Skin epidermis (tissue), 12 donors: ENCODE data around the gene ANKDD1A.
A peak's percentile ranks its signal among the peaks of the same experiment; 100 is the strongest.

Experiments
- H3K27ac ChIP-seq, 21 experiments: fragments of 200-600 bp; sonication (generic) in 11 of 21; one replicate each; pipeline ENCODE4 v1.5.0; 2020; ENCODE audit warnings: mild to moderate bottlenecking in 3 of 21, inconsistent platforms in 2 of 21, moderate library complexity in 2 of 21
- H3K4me3 ChIP-seq, 7 experiments: fragments of 200-600 bp; sonication (generic) in 2 of 7; one replicate each; pipeline ENCODE4 v1.5.0; 2020; ENCODE audit warnings: inconsistent platforms in 2 of 7, mild to moderate bottlenecking in 2 of 7, moderate library complexity in 1 of 7

Gene ANKDD1A

GRCh38 chr15:64894395-64895056 is 17.2 kb upstream of the ANKDD1A start:
- H3K27ac ChIP-seq, result peak overlapping the region; percentile 25 to 99 (median 90)
- peak overlapping the region in 6 of 7 experiments; percentile 5 to 31 (median 22) for H3K4me3 ChIP-seq

GRCh38 chr15:64895285-64896065 is 16.2 kb upstream of the ANKDD1A start:
- H3K4me3 ChIP-seq, result peak overlapping the region in 5 of 7 experiments; percentile 2 to 31 (median 23)
- H3K27ac ChIP-seq, result peak overlapping the region in 20 of 21 experiments; percentile 73 to 99 (median 90)

GRCh38 chr15:64896371-64897069 is 15.2 kb upstream of the ANKDD1A start:
- H3K4me3 ChIP-seq, result no peak overlapping the region
- peak overlapping the region in 20 of 21 experiments; percentile 56 to 99 (median 90) for H3K27ac ChIP-seq

- Histone ChIP-seq H3K27ac (peak overlapping the region; percentile 18 to 99 (median 90)), H3K4me3 (no peak overlapping the region)
These were observed 14.2 kb upstream of the ANKDD1A start for GRCh38 chr15:64897345-64897985.

- H3K27ac ChIP-seq, result peak overlapping the region in 19 of 21 experiments; percentile 8 to 99 (median 89)
- H3K4me3 ChIP-seq, result no peak overlapping the region
These were observed 13.3 kb upstream of the ANKDD1A start for GRCh38 chr15:64898406-64898805.

- H3K27ac ChIP-seq, result no peak overlapping the region
These were observed 10.6 kb upstream of the ANKDD1A start for GRCh38 chr15:64901141-64901540.

GRCh38 chr15:64901914-64902313 is 9.8 kb upstream of the ANKDD1A start:
- Histone ChIP-seq H3K4me3 (no peak overlapping the region), H3K27ac (peak overlapping the region in 1 of 21 experiments; percentile 23)

More at GRCh38 chr15:64901141-64901540, 10.6 kb upstream of the ANKDD1A start:
- H3K4me3 ChIP-seq, result no peak overlapping the region

- peak overlapping the region in 1 of 21 experiments; percentile 23 for H3K27ac ChIP-seq
- no peak overlapping the region for H3K4me3 ChIP-seq
These were observed 8.8 kb upstream of the ANKDD1A start for GRCh38 chr15:64902863-64903262.

GRCh38 chr15:64903326-64903950 is 8.3 kb upstream of the ANKDD1A start:
- H3K4me3 ChIP-seq, result no peak overlapping the region
- H3K27ac ChIP-seq, result no peak overlapping the region

- no peak overlapping the region for H3K27ac ChIP-seq
- no peak overlapping the region for H3K4me3 ChIP-seq
These were observed 7.5 kb upstream of the ANKDD1A start for GRCh38 chr15:64904189-64904588.

- peak overlapping the region in 2 of 7 experiments; percentile 0 to 22 for H3K4me3 ChIP-seq
- H3K27ac ChIP-seq, result peak overlapping the region in 3 of 21 experiments; percentile 17 to 58 (median 37)
These were observed 6.4 kb upstream of the ANKDD1A start for GRCh38 chr15:64905119-64905831.

GRCh38 chr15:64905941-64906340 is 5.8 kb upstream of the ANKDD1A start:
- Histone ChIP-seq H3K27ac (no peak overlapping the region), H3K4me3 (peak overlapping the region in 1 of 7 experiments; percentile 0)

GRCh38 chr15:64906402-64906801 is 5.3 kb upstream of the ANKDD1A start:
- no peak overlapping the region for H3K4me3 ChIP-seq
- no peak overlapping the region for H3K27ac ChIP-seq

GRCh38 chr15:64907991-64908390 is 3.7 kb upstream of the ANKDD1A start:
- H3K27ac ChIP-seq, result no peak overlapping the region

GRCh38 chr15:64909546-64909945 is 2.2 kb upstream of the ANKDD1A start:
- no peak overlapping the region for H3K4me3 ChIP-seq
- no peak overlapping the region for H3K27ac ChIP-seq

More at GRCh38 chr15:64907991-64908390, 3.7 kb upstream of the ANKDD1A start:
- no peak overlapping the region for H3K4me3 ChIP-seq

GRCh38 chr15:64912379-64913325 is 950 bp downstream of the ANKDD1A start:
- Histone ChIP-seq H3K4me3 (peak overlapping the region in 2 of 7 experiments; percentile 51 to 57), H3K27ac (no peak overlapping the region)

- Histone ChIP-seq H3K4me3 (no peak overlapping the region), H3K27ac (no peak overlapping the region)
These were observed 4.0 kb downstream of the ANKDD1A start for GRCh38 chr15:64915518-64916227.
